ES-I3 (cell line): ENCODE measurements around the gene SLC6A12.
"Not testable (repeated sequence)": the region's sequence is repeated elsewhere in the genome, so short reads cannot be mapped to it uniquely, and the experiment has no call there.

Source experiments
- H3K36me3 ChIP-seq: 2 replicates; pipeline ENCODE4 v1.6.1; 2013; ENCODE audit warnings: mild to moderate bottlenecking, low read length, control low read depth, moderate library complexity; ENCODE audit not compliant: insufficient read depth
- H3K4me1 ChIP-seq: 2 replicates; pipeline ENCODE4 v1.6.1; 2013; ENCODE audit warnings: mild to moderate bottlenecking, control low read depth, low read length; ENCODE audit not compliant: insufficient read depth
- H3K9ac ChIP-seq: 2 replicates; pipeline ENCODE4 v1.6.1; 2013; ENCODE audit warnings: low read depth, mild to moderate bottlenecking, low read length, moderate library complexity
- H3K9me3 ChIP-seq: 2 replicates; pipeline ENCODE4 v1.6.1; 2013; ENCODE audit warnings: mild to moderate bottlenecking, low read length, moderate library complexity; ENCODE audit not compliant: control insufficient read depth, insufficient read depth

Gene SLC6A12

GRCh38 chr12:189622-189962 is 24.4 kb downstream of the SLC6A12 start:
- no peak overlapping the region for H3K9ac ChIP-seq
- H3K4me1 ChIP-seq: no peaks in the 10 kb centered on the region; the same call in 1 of the 2 replicates
- H3K9me3 ChIP-seq: no peaks in the 10 kb centered on the region
- H3K36me3 ChIP-seq: no peaks in the 10 kb centered on the region

- no peaks in the 10 kb centered on the region for H3K9me3 ChIP-seq
- no peaks in the 10 kb centered on the region; the same call in 1 of the 2 replicates for H3K4me1 ChIP-seq
- H3K9ac ChIP-seq: peak overlapping the region; percentile 54
- H3K36me3 ChIP-seq: no peaks in the 10 kb centered on the region
Observed at GRCh38 chr12:188910-189621, 24.9 kb downstream of the SLC6A12 start.

- H3K4me1 ChIP-seq, H3K9me3 ChIP-seq, H3K36me3 ChIP-seq: not testable (repeated sequence)
- H3K9ac ChIP-seq: peak overlapping the region; percentile 54; the same call in 1 of the 2 replicates
Observed at GRCh38 chr12:187986-188909, 25.7 kb downstream of the SLC6A12 start.

GRCh38 chr12:186006-186625 is 27.8 kb downstream of the SLC6A12 start:
- no peaks in the 10 kb centered on the region for H3K36me3 ChIP-seq
- H3K4me1 ChIP-seq: peaks cover 9% of the 10 kb centered on the region; the same call in 1 of the 2 replicates
- H3K9me3 ChIP-seq: no peaks in the 10 kb centered on the region
- no peak overlapping the region for H3K9ac ChIP-seq

- H3K36me3 ChIP-seq: no peaks in the 10 kb centered on the region
- H3K4me1 ChIP-seq: peaks cover 9% of the 10 kb centered on the region; the same call in 1 of the 2 replicates
- H3K9ac ChIP-seq: no peak overlapping the region
Observed at GRCh38 chr12:185576-185955, 28.4 kb downstream of the SLC6A12 start.

GRCh38 chr12:184811-185575 is 29.0 kb downstream of the SLC6A12 start:
- H3K9ac ChIP-seq: no peak overlapping the region

More at GRCh38 chr12:185576-185955, 28.4 kb downstream of the SLC6A12 start:
- no peaks in the 10 kb centered on the region for H3K9me3 ChIP-seq

GRCh38 chr12:182381-182892 is 31.5 kb downstream of the SLC6A12 start:
- Histone ChIP-seq H3K4me1 (peaks cover 19% of the 10 kb centered on the region), H3K9ac (no peak overlapping the region), H3K36me3 (no peaks in the 10 kb centered on the region), H3K9me3 (no peaks in the 10 kb centered on the region)

More at GRCh38 chr12:184811-185575, 29.0 kb downstream of the SLC6A12 start:
- no peaks in the 10 kb centered on the region for H3K9me3 ChIP-seq
- peaks cover 10% of the 10 kb centered on the region; the same call in 1 of the 2 replicates for H3K4me1 ChIP-seq
- no peaks in the 10 kb centered on the region for H3K36me3 ChIP-seq

GRCh38 chr12:181921-182320 is 32.0 kb downstream of the SLC6A12 start:
- Histone ChIP-seq H3K9ac (no peak overlapping the region), H3K9me3 (no peaks in the 10 kb centered on the region), H3K4me1 (peaks cover 21% of the 10 kb centered on the region), H3K36me3 (no peaks in the 10 kb centered on the region)

- H3K9ac ChIP-seq: no peak overlapping the region
- peaks cover 29% of the 10 kb centered on the region for H3K4me1 ChIP-seq
- no peaks in the 10 kb centered on the region for H3K36me3 ChIP-seq
- no peaks in the 10 kb centered on the region for H3K9me3 ChIP-seq
Observed at GRCh38 chr12:180445-180844, 33.5 kb downstream of the SLC6A12 start.

- Histone ChIP-seq H3K4me1 (peaks cover 29% of the 10 kb centered on the region), H3K9ac (no peak overlapping the region), H3K36me3 (no peaks in the 10 kb centered on the region), H3K9me3 (no peaks in the 10 kb centered on the region)
Observed at GRCh38 chr12:179885-180284, 34.1 kb downstream of the SLC6A12 start.

- H3K36me3 ChIP-seq: no peaks in the 10 kb centered on the region
- H3K9me3 ChIP-seq: no peaks in the 10 kb centered on the region
- H3K9ac ChIP-seq: no peak overlapping the region
- H3K4me1 ChIP-seq: peaks cover 29% of the 10 kb centered on the region
Observed at GRCh38 chr12:179131-179884, 34.6 kb downstream of the SLC6A12 start.

- peaks cover 29% of the 10 kb centered on the region for H3K4me1 ChIP-seq
- no peaks in the 10 kb centered on the region for H3K9me3 ChIP-seq
- H3K36me3 ChIP-seq: no peaks in the 10 kb centered on the region
- no peak overlapping the region for H3K9ac ChIP-seq
Observed at GRCh38 chr12:178829-179109, 35.2 kb downstream of the SLC6A12 start.

- H3K9me3 ChIP-seq: no peaks in the 10 kb centered on the region
- H3K4me1 ChIP-seq: peaks cover 29% of the 10 kb centered on the region
- no peaks in the 10 kb centered on the region for H3K36me3 ChIP-seq
- H3K9ac ChIP-seq: no peak overlapping the region
Observed at GRCh38 chr12:177980-178828, 35.8 kb downstream of the SLC6A12 start.
